ENCODE results near the gene NLRP9. TPM values are rescaled to one million over a fixed set of nuclear protein-coding genes. Genes with fewer than 3 reads are reported as not detected.

The NLRP9 gene
- total RNA-seq, 1 experiment from 2014 or later, result not detected

GRCh38 chr19:55704494-55705245, 33.5 kb downstream of the NLRP9 start:
- DNase-seq (ENCODE audit: low spot score), result no peak

- DNase-seq (ENCODE audit: low spot score), result no peak
These were observed 34.4 kb downstream of the NLRP9 start for GRCh38 chr19:55703790-55704215.

- no peak for DNase-seq (ENCODE audit: low spot score)
These were observed 36.0 kb downstream of the NLRP9 start for GRCh38 chr19:55702131-55702627.

GRCh38 chr19:55700813-55701212, 37.4 kb downstream of the NLRP9 start:
- DNase-seq (ENCODE audit: low spot score), result no peak

GRCh38 chr19:55699221-55699620, 39.0 kb downstream of the NLRP9 start:
- no peak for DNase-seq (ENCODE audit: low spot score)

GRCh38 chr19:55698256-55698655, 39.9 kb downstream of the NLRP9 start:
- no peak for DNase-seq (ENCODE audit: low spot score)

- DNase-seq (ENCODE audit: low spot score), result no peak
These were observed 40.5 kb downstream of the NLRP9 start for GRCh38 chr19:55697698-55698097.

- DNase-seq (ENCODE audit: low spot score), result no peak
These were observed 41.1 kb downstream of the NLRP9 start for GRCh38 chr19:55697069-55697440.

GRCh38 chr19:55696301-55697068, 41.7 kb downstream of the NLRP9 start:
- no peak for DNase-seq (ENCODE audit: low spot score)

GRCh38 chr19:55695511-55696290, 42.5 kb downstream of the NLRP9 start:
- no peak for DNase-seq (ENCODE audit: low spot score)

- DNase-seq (ENCODE audit: low spot score), result no peak
These were observed 43.3 kb downstream of the NLRP9 start for GRCh38 chr19:55694656-55695491.

GRCh38 chr19:55694241-55694655, 44.0 kb downstream of the NLRP9 start:
- DNase-seq (ENCODE audit: low spot score), result no peak

GRCh38 chr19:55693336-55693974, 44.7 kb downstream of the NLRP9 start:
- no peak for DNase-seq (ENCODE audit: low spot score)

GRCh38 chr19:55692681-55693081, 45.5 kb downstream of the NLRP9 start:
- no peak for DNase-seq (ENCODE audit: low spot score)

GRCh38 chr19:55691561-55692481, 46.4 kb downstream of the NLRP9 start:
- no peak for DNase-seq (ENCODE audit: low spot score)

GRCh38 chr19:55690769-55691545, 47.2 kb downstream of the NLRP9 start:
- no peak for DNase-seq (ENCODE audit: low spot score)

- no peak for DNase-seq (ENCODE audit: low spot score)
These were observed 48.0 kb downstream of the NLRP9 start for GRCh38 chr19:55690109-55690768.

- no peak for DNase-seq (ENCODE audit: low spot score)
These were observed 48.6 kb downstream of the NLRP9 start for GRCh38 chr19:55689411-55690108.

All from H4 (cell line).